Germinal center (tissue), 1 donor: ENCODE measurements around the gene SEC16A.
"Not testable (repeated sequence)": the region's sequence is repeated elsewhere in the genome, so short reads cannot be mapped to it uniquely, and the experiment has no call there.

ENCODE experiments used
- DNase-seq: peaks from one replicate; pipeline ENCODE4 v3.0.0; 2012; ENCODE audit warnings: mixed read lengths, low spot score

Gene SEC16A

GRCh38 chr9:136439481-136440408, 43.1 kb downstream of the SEC16A start, which contains the start of gene INPP5E:
TSS of gene INPP5E (minus strand) at chr9:136439845. CDS start at chr9:136439419, 426 bp downstream.
- DNase-seq: peak; percentile 93

GRCh38 chr9:136438548-136439480, 44.0 kb downstream of the SEC16A start:
- peak; percentile 73 for DNase-seq

- DNase-seq: no peak
These were observed 44.8 kb downstream of the SEC16A start for GRCh38 chr9:136437839-136438547.

- no peak for DNase-seq
These were observed 45.4 kb downstream of the SEC16A start for GRCh38 chr9:136437430-136437829.

GRCh38 chr9:136436055-136436634, 46.7 kb downstream of the SEC16A start:
- no peak for DNase-seq

- no peak for DNase-seq
These were observed 48.2 kb downstream of the SEC16A start for GRCh38 chr9:136434580-136435169.

GRCh38 chr9:136433849-136434579, 48.8 kb downstream of the SEC16A start:
- DNase-seq: no peak

- no peak for DNase-seq
These were observed 49.7 kb downstream of the SEC16A start for GRCh38 chr9:136433043-136433715.

GRCh38 chr9:136432591-136432990, 50.2 kb downstream of the SEC16A start:
- DNase-seq: no peak

GRCh38 chr9:136431782-136432350, 51.0 kb downstream of the SEC16A start:
- no peak for DNase-seq

- DNase-seq: no peak
These were observed 52.1 kb downstream of the SEC16A start for GRCh38 chr9:136430588-136431234.

GRCh38 chr9:136429683-136430491, 53.0 kb downstream of the SEC16A start:
- DNase-seq: no peak

- DNase-seq: no peak
These were observed 53.7 kb downstream of the SEC16A start for GRCh38 chr9:136429075-136429628.

- no peak for DNase-seq
These were observed 56.1 kb downstream of the SEC16A start for GRCh38 chr9:136426787-136427186.

GRCh38 chr9:136425367-136425766, 57.5 kb downstream of the SEC16A start:
- DNase-seq: not testable (repeated sequence)

GRCh38 chr9:136424750-136425362, 58.0 kb downstream of the SEC16A start:
- no peak for DNase-seq

GRCh38 chr9:136423432-136424146, 59.3 kb downstream of the SEC16A start:
- DNase-seq: no peak
